HCT116 (cell line): Measurements from ENCODE around the gene TRMT2A. TPM values are rescaled to one million over a fixed set of nuclear protein-coding genes. Genes with fewer than 3 reads are reported as not detected.

Experiments
- ATAC-seq: fragments of 200-7000 bp; cut with Tn5 transposase; 2 replicates; pipeline ENCODE4 v1.9.1; 2020; ENCODE audit warnings: mild to moderate bottlenecking, moderate library complexity
- BruUV-seq: library from RNA; stranded (reverse); fragments of 400-500 nt; replicated peaks from 2 replicates; lab custom pipeline; 2021; lab: Mats Ljungman, UMichigan
- CTCF ChIA-PET: fragments of 300-600 bp; sonication (Branson Sonifier 250); formaldehyde crosslinking; loops from one replicate; lab custom pipeline; 2021; ENCODE audit warnings: antibody characterized with exemption; lab: Charles Lee
- POLR2A ChIA-PET: fragments of 300-600, 350-600 bp; sonication (Branson Sonifier 250); formaldehyde crosslinking; loops from one replicate; lab custom pipeline; 2021; ENCODE audit warnings: antibody characterized with exemption; lab: Charles Lee
- RAD21 ChIA-PET, 2 experiments: fragments of 300-600 bp; sonication (Branson Sonifier 250); formaldehyde crosslinking; loops; one replicate each; lab custom pipeline; 2023; ENCODE audit warnings: low total read pairs in 2 of 2; ENCODE audit not compliant: uncharacterized antibody in 2 of 2, unreplicated experiment in 2 of 2, low non-redundant PET in 1 of 2; lab: Charles Lee
- DNase-seq: peaks from one replicate; pipeline ENCODE4 v3.0.0-alpha.2; 2010; ENCODE audit warnings: low read depth, low spot score
- H2AFZ ChIP-seq: fragments of 200-600 bp; shearing (Covaris generic), sonication (generic); 2 replicates; pipeline ENCODE4 v1.6.1; 2017; ENCODE audit warnings: low read depth, mixed run types, mixed read lengths, antibody characterized with exemption, low read length; ENCODE audit not compliant: poor library complexity, severe bottlenecking
- H3K27ac ChIP-seq: 2 replicates; pipeline ENCODE4 v1.5.1; 2012; ENCODE audit warnings: low read depth, low read length
- H3K27me3 ChIP-seq: fragments of 200-600 bp; sonication (generic); 2 replicates; pipeline ENCODE4 v1.6.1; 2016; ENCODE audit warnings: mixed run types, low read length, mixed read lengths; ENCODE audit not compliant: insufficient read depth
- H3K36me3 ChIP-seq, 2 experiments: fragments of 200-500 bp in 1 of 2; fragments of 200-600 bp in 1 of 2; sonication (Bioruptor generic) in 1 of 2; sonication (generic) in 1 of 2; 2 replicates each; pipeline versions ENCODE4 v1.5.1 to v1.6.1; 2014 to 2016; ENCODE audit warnings: low read length in 2 of 2, inconsistent platforms in 1 of 2, mixed read lengths in 1 of 2, mixed run types in 1 of 2; ENCODE audit not compliant: insufficient read depth in 2 of 2, control insufficient read depth in 1 of 2
- H3K4me1 ChIP-seq, 2 experiments: fragments of 200-600 bp in 1 of 2; sonication (generic) in 1 of 2; 2 replicates each; pipeline versions ENCODE4 v1.5.1 to v1.6.1; 2012 to 2017; ENCODE audit warnings: low read length in 2 of 2, inconsistent platforms in 1 of 2, mild to moderate bottlenecking in 1 of 2, mixed read lengths in 1 of 2, mixed run types in 1 of 2, moderate library complexity in 1 of 2; ENCODE audit not compliant: insufficient read depth in 2 of 2, control insufficient read depth in 1 of 2
- H3K4me2 ChIP-seq: fragments of 200-600 bp; sonication (generic); 2 replicates; pipeline ENCODE4 v1.6.1; 2017; ENCODE audit warnings: mixed run types, low read length, mixed read lengths
- H3K4me3 ChIP-seq, 2 experiments: fragments of 200-600 bp in 1 of 2; sonication (generic) in 1 of 2; replicated peaks in 1 of 2; 2 replicates each; pipeline ENCODE4 v1.5.1; 2011 to 2016; ENCODE audit warnings: low read length in 2 of 2, control low read depth in 1 of 2, low read depth in 1 of 2, mild to moderate bottlenecking in 1 of 2, mixed read lengths in 1 of 2, mixed run types in 1 of 2
- H3K79me2 ChIP-seq: fragments of 200-600 bp; sonication (generic); 2 replicates; pipeline ENCODE4 v1.6.1; 2017; ENCODE audit warnings: mild to moderate bottlenecking, mixed run types, low read length, moderate library complexity, mixed read lengths; ENCODE audit not compliant: insufficient read depth
- H3K9ac ChIP-seq: fragments of 200-600 bp; sonication (generic); 2 replicates; pipeline ENCODE4 v1.6.1; 2016; ENCODE audit warnings: low read length, mixed read lengths
- H3K9me2 ChIP-seq: fragments of 200-600 bp; sonication (generic), shearing (Covaris generic); 2 replicates; pipeline ENCODE4 v1.6.1; 2017; ENCODE audit warnings: mixed run types, mild to moderate bottlenecking, moderate library complexity; ENCODE audit not compliant: insufficient read depth
- H3K9me3 ChIP-seq, 2 experiments: fragments of 200-500 bp in 1 of 2; fragments of 200-600 bp in 1 of 2; sonication (Bioruptor generic) in 1 of 2; sonication (generic) in 1 of 2; 2 replicates each; pipeline ENCODE4 v1.6.1; 2014 to 2017; ENCODE audit warnings: low read length in 2 of 2, mixed read lengths in 2 of 2, inconsistent platforms in 1 of 2, low read depth in 1 of 2, mild to moderate bottlenecking in 1 of 2, mixed run types in 1 of 2, moderate library complexity in 1 of 2; ENCODE audit not compliant: control insufficient read depth in 1 of 2, insufficient read depth in 1 of 2
- H4K20me1 ChIP-seq: fragments of 200-600 bp; sonication (generic), shearing (Covaris generic); 2 replicates; pipeline ENCODE4 v1.6.1; 2017; ENCODE audit warnings: mixed run types, mild to moderate bottlenecking, moderate library complexity; ENCODE audit not compliant: insufficient read depth
- CBX3 ChIP-seq: IDR thresholded peaks from 2 replicates; pipeline ENCODE4 v1.6.1; 2012; ENCODE audit warnings: low read depth
- EGR1 ChIP-seq: IDR thresholded peaks from 2 replicates; pipeline ENCODE4 v1.6.1; 2012; ENCODE audit warnings: low read depth
- EZH2phosphoT487 ChIP-seq: fragments of 200-600 bp; IDR thresholded peaks from 2 replicates; pipeline ENCODE4 v1.6.1; 2018; ENCODE audit warnings: antibody characterized with exemption, borderline replicate concordance
- FOSL1 ChIP-seq: IDR thresholded peaks from 2 replicates; pipeline ENCODE4 v1.6.1; 2012; ENCODE audit warnings: low read depth
- POLR2A ChIP-seq: IDR thresholded peaks from 2 replicates; pipeline ENCODE4 v1.7.0; 2011; ENCODE audit warnings: borderline replicate concordance; ENCODE audit not compliant: insufficient read depth, insufficient read length; ENCODE audit errors: extremely low read depth
- POLR2AphosphoS5 ChIP-seq: IDR thresholded peaks from 2 replicates; pipeline ENCODE4 v1.6.1; 2011; ENCODE audit warnings: mild to moderate bottlenecking, low read depth, low read length, moderate library complexity
- RAD21 ChIP-seq: IDR thresholded peaks from 2 replicates; pipeline ENCODE4 v1.6.1; 2012; ENCODE audit warnings: low read depth, mild to moderate bottlenecking
- SP1 ChIP-seq: IDR thresholded peaks from 2 replicates; pipeline ENCODE4 v1.6.1; 2012; ENCODE audit warnings: low read depth
- SRF ChIP-seq: IDR thresholded peaks from 2 replicates; pipeline ENCODE4 v1.6.1; 2012; ENCODE audit warnings: low read depth
- TCF7L2 ChIP-seq: IDR thresholded peaks from 2 replicates; pipeline ENCODE4 v1.7.0; 2011; ENCODE audit warnings: borderline replicate concordance, inconsistent platforms; ENCODE audit not compliant: insufficient read depth, insufficient read length; ENCODE audit errors: extremely low read depth
- YY1 ChIP-seq: IDR thresholded peaks from 2 replicates; pipeline ENCODE4 v1.6.1; 2011; ENCODE audit warnings: low read length, low read depth, moderate library complexity, mild to moderate bottlenecking; ENCODE audit not compliant: insufficient replicate concordance; ENCODE audit errors: extremely low read depth
- intact Hi-C: fragments of 100-400 bp; cut with micrococcal nuclease; formaldehyde crosslinking; loops from 2 replicates; pipeline ENCODE4 v1.10.0; 2022
- total RNA-seq: library from RNA; stranded (reverse); gene quantifications from one replicate; pipeline ENCODE4 v1.2.1, GENCODE V29; 2021; ENCODE audit not compliant: unreplicated experiment
- TF ChIP-seq, protein P1 (sequence below): IDR thresholded peaks from 2 replicates; pipeline ENCODE4 v1.6.1; 2012; ENCODE audit warnings: low read depth
- TF ChIP-seq, protein P2 (sequence below): IDR thresholded peaks from 2 replicates; pipeline ENCODE4 v1.6.1; 2012
- TF ChIP-seq, protein P3 (sequence below): IDR thresholded peaks from 2 replicates; pipeline ENCODE4 v1.6.1; 2012
- TF ChIP-seq, protein P4 (sequence below), 3 experiments: fragments of 200-600 bp in 1 of 3; sonication (generic) in 1 of 3; IDR thresholded peaks in 2 of 3; conservative IDR thresholded peaks in 1 of 3; 2 replicates each; pipeline ENCODE4 v1.5.1; 2012 to 2017; ENCODE audit warnings: low read depth in 2 of 3, low read length in 2 of 3, antibody characterized with exemption in 1 of 3, borderline replicate concordance in 1 of 3, control low read depth in 1 of 3, mild to moderate bottlenecking in 1 of 3, mixed read lengths in 1 of 3, mixed run types in 1 of 3, moderate library complexity in 1 of 3; ENCODE audit not compliant: insufficient read depth in 1 of 3

Gene TRMT2A
- total RNA-seq, 1 experiment from 2014 or later, result 67.3 TPM

DNA sequence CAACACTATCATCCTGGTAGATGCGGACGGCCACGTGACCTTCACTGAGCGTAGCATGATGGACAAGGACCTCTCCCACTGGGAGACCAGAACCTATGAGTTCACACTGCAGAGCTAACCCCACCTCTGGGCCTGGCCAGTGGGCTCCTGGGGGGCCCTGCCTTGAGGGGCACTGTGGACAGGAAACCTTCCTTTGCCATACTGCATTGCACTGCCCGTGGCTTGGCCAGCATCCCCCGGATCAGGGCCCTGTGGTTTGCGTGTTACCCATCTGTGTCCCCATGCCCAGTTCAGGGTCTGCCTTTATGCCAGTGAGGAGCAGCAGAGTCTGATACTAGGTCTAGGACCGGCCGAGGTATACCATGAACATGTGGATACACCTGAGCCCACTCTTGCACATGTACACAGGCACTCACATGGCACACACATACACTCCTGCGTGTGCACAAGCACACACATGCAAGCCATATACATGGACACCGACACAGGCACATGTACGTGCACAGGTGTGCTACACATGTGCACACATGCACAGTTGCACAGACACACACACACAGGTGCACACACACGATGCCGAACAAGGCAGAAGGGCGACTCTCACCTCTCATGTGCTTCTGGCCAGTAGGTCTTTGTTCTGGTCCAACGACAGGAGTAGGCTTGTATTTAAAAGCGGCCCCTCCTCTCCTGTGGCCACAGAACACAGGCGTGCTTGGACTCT, 52.3 kb downstream of the TRMT2A start (continued):
- TF ChIP-seq, protein P1, sequence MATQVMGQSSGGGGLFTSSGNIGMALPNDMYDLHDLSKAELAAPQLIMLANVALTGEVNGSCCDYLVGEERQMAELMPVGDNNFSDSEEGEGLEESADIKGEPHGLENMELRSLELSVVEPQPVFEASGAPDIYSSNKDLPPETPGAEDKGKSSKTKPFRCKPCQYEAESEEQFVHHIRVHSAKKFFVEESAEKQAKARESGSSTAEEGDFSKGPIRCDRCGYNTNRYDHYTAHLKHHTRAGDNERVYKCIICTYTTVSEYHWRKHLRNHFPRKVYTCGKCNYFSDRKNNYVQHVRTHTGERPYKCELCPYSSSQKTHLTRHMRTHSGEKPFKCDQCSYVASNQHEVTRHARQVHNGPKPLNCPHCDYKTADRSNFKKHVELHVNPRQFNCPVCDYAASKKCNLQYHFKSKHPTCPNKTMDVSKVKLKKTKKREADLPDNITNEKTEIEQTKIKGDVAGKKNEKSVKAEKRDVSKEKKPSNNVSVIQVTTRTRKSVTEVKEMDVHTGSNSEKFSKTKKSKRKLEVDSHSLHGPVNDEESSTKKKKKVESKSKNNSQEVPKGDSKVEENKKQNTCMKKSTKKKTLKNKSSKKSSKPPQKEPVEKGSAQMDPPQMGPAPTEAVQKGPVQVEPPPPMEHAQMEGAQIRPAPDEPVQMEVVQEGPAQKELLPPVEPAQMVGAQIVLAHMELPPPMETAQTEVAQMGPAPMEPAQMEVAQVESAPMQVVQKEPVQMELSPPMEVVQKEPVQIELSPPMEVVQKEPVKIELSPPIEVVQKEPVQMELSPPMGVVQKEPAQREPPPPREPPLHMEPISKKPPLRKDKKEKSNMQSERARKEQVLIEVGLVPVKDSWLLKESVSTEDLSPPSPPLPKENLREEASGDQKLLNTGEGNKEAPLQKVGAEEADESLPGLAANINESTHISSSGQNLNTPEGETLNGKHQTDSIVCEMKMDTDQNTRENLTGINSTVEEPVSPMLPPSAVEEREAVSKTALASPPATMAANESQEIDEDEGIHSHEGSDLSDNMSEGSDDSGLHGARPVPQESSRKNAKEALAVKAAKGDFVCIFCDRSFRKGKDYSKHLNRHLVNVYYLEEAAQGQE, result no peak
- TF ChIP-seq CBX3 (no peak), EZH2phosphoT487 (no peak)
- TF ChIP-seq, protein P2, sequence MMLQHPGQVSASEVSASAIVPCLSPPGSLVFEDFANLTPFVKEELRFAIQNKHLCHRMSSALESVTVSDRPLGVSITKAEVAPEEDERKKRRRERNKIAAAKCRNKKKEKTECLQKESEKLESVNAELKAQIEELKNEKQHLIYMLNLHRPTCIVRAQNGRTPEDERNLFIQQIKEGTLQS, result no peak
- TF ChIP-seq, protein P3, sequence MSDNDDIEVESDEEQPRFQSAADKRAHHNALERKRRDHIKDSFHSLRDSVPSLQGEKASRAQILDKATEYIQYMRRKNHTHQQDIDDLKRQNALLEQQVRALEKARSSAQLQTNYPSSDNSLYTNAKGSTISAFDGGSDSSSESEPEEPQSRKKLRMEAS, result no peak

DNA sequence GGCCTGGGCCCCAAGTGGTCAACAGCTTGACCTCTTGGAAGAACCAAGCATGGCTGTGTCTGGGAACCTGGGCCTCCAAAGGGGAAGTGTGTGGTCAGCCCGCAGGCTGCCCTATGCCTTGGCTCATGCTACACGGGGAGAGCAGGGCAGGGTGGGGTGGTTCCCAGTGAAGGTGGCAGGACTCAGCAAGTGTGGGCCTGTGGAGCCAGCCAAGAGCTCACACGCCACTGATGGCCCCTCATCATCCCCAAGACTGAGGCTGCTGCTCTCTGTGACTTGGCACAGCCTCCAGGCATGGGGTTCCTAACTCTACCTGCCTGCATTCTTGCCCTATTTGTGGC, 52.9 kb downstream of the TRMT2A start:
- BruUV-seq, result no TSS peak
- DNase-seq (no peak), ATAC-seq (no peak)
- intact Hi-C loops, result no loop called here
- Histone ChIP-seq H3K9me3 (no peaks in the 10 kb centered on the region), H3K9me2 (no peaks in the 10 kb centered on the region), H4K20me1 (no peaks in the 10 kb centered on the region), H3K27ac (no peak overlapping the region), H3K4me1 (peaks cover 4 to 26% of the 10 kb centered on the region in 2 experiments), H3K4me2 (no peak overlapping the region), H2AFZ (no peak overlapping the region), H3K79me2 (no peaks in the 10 kb centered on the region), H3K9ac (no peak overlapping the region), H3K36me3 (no peaks in the 10 kb centered on the region), H3K4me3 (no peak overlapping the region), H3K27me3 (no peaks in the 10 kb centered on the region)
- ChIA-PET POLR2A (no interaction called here), CTCF (no interaction called here), RAD21 (no interaction called here)
- TF ChIP-seq, protein P3, result no peak
- TF ChIP-seq SP1 (no peak), SRF (no peak), RAD21 (no peak), POLR2AphosphoS5 (no peak), YY1 (no peak), POLR2A (no peak), EGR1 (no peak), FOSL1 (no peak), TCF7L2 (no peak)
- TF ChIP-seq, protein P2, result no peak
- TF ChIP-seq, protein P4, sequence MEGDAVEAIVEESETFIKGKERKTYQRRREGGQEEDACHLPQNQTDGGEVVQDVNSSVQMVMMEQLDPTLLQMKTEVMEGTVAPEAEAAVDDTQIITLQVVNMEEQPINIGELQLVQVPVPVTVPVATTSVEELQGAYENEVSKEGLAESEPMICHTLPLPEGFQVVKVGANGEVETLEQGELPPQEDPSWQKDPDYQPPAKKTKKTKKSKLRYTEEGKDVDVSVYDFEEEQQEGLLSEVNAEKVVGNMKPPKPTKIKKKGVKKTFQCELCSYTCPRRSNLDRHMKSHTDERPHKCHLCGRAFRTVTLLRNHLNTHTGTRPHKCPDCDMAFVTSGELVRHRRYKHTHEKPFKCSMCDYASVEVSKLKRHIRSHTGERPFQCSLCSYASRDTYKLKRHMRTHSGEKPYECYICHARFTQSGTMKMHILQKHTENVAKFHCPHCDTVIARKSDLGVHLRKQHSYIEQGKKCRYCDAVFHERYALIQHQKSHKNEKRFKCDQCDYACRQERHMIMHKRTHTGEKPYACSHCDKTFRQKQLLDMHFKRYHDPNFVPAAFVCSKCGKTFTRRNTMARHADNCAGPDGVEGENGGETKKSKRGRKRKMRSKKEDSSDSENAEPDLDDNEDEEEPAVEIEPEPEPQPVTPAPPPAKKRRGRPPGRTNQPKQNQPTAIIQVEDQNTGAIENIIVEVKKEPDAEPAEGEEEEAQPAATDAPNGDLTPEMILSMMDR (IDR thresholded peaks at IDR 0.05 in 2 of 3, conservative IDR thresholded peaks at IDR 0.05 in 1 of 3; ENCODE audit: borderline replicate concordance in 1 of 3, insufficient read depth in 1 of 3, low read depth in 2 of 3, low read length in 2 of 3), result no peak
